ENCODE results near the gene PBX1.
A peak's percentile ranks its signal among the peaks of the same experiment; 100 is the strongest.

Gene PBX1

DNA sequence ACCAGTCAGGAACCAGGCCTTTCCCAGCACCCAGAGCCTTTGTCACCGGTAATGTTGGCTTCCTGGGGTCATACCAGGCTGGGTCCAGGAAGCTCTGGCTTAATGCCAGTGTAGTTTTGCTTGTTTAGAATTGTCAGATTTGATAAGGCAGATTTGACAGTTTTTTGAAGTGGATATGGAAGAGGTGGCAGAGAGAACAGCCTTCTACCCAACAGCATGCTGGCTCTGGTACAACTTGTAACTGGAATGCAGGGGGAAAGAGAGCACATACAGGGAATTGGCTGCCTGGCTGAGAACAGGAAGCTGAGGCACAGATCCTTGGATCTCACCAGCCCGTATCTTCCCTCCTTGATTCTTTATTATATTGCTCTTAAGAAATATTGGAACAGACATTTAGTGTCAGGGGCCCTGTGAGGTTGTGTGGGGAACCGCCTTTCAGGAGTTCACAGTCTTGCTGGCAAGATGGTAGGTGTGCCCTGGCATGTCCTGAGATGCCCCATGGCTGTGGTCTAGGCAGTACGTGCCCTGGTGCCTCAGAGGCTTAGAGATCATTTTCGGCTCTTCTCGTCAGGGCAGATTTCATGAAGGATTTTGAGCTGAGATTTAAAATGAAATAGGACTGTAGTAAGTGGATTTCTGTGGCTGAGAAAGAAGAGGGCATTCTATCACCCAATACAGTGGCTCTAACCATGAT is 227.0 kb downstream of the PBX1 start:
- no peak for DNase-seq

DNA sequence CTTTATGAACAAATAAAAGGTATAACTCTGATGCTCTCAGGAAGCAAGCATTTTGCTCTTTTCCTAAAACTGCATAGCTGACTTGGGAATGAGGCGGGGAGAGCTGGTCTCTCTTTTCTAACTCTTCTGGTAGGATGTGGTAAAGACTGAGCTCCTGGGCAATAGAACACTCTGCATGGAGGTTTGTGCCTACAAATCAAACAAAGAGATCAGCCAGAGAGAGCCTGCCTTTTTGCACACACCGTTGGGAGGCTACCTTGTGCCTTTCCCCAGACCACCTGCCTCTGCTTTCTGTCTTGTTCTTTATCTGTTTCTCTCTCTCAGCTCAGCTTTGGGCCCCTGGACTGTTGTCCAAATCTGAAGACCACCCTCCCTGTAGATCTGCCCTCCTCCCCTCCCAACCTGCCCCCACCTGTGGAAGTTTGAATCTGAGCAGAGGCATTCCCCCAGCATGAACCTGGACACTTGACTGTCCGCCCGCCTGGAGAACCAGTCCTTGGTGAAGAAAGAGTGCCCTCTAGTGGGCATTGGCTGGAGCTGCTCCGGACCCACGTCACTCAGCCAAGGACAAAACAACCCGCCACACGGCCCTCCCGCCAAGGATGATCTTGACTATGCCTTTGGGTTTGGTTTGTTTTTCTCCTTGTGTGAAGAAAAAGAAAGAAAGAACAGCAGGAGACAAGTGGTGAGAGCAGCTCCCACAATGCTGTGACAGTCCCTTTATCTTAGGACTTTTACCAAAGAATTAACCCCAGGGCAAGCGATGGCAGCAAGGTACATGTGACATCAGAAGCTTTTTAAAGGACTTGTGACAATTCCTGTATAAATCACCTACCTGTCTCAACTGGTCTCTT is 228.2 kb downstream of the PBX1 start:
- DNase-seq = peak; percentile 87 to 91

DNA sequence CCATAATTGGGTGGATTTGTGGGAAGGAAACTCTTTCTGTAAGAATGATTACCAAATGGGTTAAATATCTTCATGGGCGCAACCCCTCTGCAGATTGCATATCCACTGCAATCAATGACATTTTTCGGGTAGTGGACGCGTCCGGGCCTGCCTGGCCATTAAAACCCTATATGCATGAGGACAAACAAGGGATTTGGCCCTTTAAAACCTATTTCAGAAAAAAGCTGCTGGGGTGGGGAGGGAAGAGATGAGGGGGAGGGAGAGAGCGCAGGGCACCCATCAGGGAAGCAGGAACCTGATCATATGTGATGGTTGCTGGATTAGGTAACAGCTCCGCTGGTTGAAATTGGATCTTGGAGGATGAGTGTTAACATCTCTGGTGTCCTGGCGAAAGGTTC is 228.8 kb downstream of the PBX1 start:
- DNase-seq = peak; percentile 63 to 67

DNA sequence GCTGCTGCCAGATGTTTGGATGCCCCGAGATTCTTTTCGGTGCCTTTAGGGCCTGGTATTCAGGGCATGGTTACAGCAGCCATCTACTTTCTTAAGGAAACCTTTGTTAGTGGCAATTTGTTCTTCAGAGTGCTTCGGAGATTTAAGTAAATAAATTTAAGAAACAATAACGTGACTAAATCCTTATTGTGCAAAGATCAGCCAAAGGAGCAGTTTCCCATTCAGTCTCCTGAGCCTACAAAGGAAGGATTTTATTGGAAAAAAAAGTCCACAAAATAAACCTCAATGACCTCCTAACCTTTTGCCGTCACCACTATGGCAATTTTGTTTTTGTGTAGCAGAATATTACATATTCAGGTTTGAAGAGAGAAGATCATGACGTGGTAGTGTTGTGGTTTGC is 231.1 kb downstream of the PBX1 start:
- no peak for DNase-seq

DNA sequence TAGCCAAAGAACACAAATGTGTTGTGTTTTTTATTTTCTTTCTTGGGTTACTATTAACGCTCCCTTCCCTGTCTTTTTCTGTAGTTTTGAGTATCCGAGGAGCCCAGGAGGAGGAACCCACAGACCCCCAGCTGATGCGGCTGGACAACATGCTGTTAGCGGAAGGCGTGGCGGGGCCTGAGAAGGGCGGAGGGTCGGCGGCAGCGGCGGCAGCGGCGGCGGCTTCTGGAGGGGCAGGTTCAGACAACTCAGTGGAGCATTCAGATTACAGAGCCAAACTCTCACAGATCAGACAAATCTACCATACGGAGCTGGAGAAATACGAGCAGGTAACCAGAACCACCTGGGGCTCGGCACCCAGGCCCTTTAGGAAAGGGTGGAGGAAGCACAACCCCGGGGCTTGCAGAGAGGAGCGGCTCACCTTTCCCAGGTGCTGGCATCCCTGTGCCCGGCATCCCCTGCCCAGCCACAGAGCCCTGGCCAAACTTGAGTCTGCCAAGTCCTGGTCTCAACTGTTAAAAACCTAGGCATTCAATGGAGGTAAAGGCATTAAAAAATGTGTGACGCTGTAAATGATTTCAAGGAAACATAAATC is 233.5 kb downstream of the PBX1 start:
- no peak for DNase-seq

DNA sequence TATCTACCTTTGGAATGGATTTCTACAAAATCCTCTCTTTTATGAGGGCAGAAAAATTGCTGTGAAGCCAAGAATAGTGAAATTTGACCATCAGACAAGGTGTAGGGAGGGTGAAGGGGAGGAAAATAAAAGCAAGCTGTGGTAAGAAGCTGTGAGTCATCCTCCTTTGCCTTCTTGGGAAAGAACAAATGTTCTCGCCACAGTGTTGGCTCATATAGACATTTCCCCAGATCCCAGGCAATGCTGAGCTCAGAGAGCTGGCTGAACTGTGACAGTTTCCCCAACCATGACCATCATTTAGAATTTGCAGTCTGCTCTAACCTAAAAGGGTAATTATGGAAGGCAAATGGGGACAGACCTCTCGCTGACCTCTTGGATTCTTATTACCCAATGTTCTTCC is 235.4 kb downstream of the PBX1 start:
- DNase-seq = no peak

DNA sequence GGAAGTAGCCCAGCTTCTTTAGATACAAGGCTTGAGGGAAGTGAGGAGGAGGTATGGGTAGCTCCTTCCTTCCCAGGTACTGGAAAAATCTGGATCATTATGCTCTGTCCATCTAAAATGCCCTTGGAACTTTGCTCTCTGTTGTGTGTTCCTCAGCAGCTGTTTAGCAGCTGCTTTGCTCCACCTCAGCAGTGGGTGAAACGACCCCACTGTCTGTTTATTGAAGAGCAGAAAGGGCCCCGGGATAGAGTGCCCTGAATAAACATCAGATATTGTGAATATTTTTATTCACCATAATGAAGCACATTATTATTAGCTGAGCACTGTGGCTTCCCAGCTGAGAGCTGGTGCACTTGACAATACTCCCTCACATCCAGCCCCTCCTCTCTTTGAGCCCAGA is 237.9 kb downstream of the PBX1 start:
- DNase-seq = no peak

DNA sequence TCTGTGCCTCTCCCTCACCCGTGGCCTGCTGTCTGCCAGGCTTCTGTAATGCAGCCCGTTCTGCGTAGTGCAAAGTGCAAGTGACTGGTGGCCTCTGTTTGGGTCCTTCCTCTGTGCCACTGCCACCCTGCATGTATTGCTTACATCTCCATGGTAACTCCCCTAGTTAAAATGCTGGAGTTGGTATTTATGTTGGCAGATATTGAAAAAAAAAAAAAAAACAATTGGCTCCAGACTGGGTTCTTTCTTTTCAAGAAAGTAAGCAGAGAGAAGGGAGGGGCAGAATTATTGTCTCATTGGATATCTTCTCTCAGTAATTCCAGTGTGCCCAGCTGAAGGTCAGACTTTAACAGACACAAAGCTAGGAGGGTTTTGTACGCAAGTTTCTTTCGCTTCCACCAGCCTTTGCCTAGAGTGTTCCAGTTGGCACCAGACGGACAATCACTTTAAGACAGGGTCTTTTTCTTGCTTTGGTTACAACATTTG is 242.3 kb downstream of the PBX1 start:
- DNase-seq = no peak

DNA sequence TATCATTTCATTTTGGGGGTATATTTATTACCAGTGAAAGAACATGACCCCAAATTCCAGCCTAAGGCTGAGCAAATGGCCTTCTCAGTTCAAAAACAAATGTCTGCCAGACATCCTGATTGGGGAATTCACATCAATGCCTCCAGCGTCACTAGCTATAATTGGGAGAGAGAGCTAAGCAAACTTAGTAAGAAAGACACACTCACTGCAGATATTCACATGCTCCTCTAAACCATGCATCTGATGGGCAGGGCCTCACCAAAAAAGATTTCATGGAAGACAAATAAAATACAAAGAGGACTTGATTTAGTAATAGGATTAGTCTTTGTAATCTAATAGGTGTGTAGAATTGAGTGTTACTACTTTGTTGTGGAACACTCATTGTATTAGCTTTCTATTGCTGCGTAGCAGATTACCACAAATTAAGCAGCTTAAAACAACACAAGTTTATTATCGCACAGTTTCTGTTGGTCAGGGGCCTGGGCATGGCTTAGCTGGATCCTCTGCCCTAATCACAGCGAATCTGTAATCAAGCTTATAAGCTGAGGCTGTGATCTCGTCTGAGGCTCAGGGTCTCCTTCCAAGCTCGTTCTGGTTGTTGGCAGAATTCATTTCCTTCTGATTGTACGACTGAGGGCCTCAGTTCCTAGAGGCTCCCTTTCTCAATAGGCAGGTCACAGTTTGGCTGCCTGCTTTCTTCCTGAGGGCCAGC is 243.0 kb downstream of the PBX1 start:
- DNase-seq = no peak

DNA sequence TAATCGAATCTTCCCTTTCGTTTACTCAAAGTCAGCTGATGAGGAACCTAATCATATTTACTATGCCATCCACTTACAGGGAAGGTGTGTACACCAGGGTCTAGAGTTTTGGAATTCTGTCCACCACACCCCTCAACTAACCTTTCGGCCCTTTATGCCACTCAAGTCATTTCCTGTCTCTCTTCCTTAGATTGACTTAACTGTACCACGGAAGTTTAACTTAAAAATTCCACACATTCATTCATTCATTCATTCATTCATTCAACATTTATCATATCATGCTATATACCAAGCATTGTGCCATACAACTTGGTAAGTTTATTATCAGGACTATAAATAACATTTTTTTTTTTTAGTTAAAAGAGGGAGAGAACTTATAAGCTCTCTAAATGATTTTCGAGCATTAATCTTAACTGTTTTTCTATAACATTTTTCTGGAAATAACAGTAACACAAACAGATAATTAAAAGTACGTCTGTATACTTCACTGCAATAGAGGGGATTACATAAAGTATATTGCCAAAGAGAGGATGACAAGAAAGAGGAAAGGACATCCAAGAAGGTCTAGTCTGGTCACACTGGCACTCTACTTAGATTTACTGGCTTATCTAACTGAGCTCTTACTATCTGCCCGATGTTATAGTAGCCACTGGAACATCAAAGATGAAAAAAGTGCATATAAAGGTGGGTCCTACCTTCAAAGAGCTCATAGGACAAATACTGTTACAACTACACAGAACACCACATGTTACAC is 243.7 kb downstream of the PBX1 start:
- DNase-seq = no peak

DNA sequence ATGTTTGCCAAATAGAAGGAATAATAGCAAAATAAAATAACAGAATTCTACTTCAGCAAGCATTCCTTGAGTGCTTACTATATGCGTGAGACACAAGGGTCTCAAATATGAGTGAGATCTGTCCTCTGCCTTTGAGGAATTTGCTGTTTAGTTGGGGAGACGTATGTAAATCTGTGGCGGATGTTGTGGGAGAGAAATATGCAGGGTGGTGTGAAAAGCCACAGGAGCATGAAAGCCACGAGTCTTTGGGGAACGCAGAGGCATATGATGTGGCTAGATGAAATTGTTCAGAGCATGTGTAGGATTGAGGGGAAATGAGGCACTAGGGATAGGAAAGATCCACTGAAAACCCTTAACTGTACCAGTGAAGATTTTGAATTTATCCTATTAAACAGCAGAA is 244.4 kb downstream of the PBX1 start:
- DNase-seq = no peak

DNA sequence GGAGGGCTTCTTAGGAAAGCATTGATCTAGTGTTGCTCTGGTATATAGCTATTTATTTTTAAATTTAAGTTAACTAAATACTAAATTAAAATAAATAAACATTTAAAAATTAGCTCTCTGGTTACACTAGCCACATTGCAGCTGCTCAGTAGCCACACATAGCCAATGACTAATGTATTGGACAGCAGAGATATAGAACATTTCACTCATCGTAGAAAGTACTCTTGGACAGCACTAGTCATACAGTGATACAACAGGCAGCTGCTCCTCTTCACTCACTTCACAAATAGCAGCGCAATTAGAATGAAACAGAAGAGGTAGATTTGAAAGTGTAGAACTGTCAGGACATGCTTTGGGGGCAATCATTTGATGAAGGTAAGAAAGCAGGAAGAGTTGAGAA is 245.4 kb downstream of the PBX1 start:
- no peak for DNase-seq

DNA sequence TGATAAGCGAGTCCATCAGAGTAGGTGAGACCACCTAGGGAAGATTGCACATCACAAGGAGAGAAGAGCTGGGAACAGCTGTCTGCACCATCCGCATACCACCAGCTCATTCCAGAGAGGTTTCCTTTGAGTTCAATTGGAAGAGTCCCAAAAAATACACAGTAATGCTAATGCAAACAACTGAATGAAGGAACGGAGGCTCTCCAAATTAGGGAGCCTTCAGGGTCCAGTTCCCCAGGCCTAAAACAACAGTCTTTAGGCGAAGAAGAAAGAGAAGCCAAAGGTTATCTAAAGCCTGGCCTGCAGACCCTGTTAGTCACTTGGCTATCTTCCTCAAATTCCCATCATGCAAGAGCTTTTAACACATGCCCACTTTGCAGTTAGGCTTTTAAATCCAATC is 246.4 kb downstream of the PBX1 start:
- no peak for DNase-seq

DNA sequence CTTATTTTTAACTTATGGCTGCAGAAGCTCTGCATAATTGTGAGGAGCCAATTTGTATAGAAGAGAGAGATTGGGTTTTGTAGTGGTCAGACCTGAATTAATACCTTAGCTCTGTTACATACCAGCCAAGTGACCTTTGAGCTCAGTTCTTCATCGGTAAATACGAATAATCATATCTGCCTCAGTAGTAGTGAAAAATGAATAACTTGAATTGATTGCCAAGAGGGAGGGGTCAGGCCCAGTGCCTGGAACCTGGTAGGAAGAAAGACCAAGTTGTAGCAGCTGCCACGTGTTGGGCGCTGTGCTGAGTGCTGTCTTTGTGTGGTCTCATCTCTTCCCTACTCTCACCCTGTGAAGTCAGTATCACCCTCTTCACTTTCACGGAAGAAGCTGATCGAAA is 247.5 kb downstream of the PBX1 start:
- DNase-seq = no peak

DNA sequence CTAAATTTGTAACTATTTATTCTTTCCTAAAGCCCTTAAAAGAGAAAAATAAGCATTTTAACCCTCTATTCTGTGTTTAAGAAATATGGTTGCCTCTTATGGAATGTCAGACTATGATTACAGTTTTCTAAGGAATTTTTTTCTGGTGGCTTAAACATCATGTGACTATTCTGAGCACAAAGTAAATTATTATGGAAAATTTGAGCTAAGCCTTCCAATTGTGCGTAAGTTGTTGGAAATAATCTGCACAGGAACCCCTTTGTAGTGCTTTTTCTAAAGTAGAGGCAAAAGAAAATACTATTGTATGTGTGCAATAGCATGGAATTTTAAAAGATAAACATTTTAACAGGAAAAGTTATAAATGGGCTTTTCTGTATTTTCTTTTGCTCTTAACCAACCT is 254.8 kb downstream of the PBX1 start:
- no peak for DNase-seq

DNA sequence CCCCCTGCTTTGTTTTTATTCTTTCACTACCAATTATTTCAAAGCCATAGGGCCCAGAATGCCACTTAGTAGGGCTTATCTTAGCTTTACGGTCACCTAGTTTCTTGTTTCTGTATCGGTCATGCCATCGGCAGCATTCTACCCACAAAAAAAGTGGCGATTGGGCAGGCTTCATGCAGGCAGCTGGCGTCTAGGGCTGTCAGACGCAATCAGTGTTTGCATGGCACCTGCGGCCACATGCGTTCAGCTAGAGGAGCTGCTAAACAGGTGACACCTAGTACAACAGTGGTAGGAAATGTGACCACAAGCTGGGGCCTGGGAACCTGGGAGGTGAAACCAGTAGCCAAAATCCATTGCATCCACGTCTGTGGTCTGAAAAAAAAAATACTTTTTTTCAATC is 262.7 kb downstream of the PBX1 start:
- DNase-seq = no peak

DNA sequence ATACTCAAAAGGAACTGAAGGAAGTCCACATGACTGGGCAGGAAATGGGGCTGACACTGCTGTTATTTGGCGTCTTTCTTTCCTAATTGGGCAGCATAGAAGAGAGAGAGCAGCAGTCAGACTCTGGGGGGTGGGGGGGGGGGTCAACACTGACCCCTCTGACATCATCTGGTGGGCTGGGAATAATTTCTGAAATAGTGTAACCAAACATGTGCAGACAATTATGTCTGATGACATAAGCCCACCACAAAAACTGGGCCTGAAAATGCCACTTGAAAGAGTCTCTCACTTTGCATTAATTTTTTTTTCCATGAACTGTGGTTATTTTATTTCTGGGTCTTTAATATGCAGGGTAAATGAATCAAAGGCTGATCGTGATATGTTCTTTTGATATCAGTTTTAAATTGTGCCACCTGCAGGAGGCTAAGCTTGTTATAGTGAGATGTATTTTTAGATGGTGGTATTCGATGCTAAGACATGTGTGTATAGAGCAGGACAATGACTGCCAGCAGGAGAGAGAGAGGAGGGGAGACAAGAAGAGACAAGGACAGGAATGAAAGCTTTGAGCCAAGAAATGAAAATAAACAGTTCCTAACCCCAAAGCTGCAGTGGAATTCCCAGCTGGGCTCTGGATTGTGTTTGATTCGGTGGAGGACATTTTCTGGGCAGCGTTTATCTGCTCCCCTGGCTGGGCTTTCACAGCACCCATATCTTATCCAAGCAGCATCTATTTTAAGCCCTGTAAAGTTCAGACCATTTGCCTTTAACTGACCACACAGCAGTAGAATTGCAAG is 264.7 kb downstream of the PBX1 start:
- DNase-seq = no peak

DNA sequence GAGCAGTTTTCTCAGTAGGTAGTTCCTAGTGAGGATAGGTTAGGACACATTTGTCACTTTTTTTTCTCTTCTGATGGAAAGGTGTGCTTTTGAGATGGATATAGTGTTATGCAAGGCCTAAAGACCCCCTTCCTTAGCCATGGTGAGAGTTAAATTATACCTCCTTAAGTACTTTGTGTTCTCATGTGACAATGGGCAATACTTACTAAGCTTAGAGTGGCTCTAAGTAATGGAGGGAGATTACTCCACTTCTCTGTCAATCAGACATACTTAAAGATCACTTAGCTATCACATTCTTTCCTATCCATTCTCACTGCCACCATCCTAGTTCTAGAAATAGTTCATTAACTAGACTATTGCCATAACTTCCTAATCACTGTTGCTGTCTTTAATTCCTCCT is 265.6 kb downstream of the PBX1 start:
- no peak for DNase-seq

DNA sequence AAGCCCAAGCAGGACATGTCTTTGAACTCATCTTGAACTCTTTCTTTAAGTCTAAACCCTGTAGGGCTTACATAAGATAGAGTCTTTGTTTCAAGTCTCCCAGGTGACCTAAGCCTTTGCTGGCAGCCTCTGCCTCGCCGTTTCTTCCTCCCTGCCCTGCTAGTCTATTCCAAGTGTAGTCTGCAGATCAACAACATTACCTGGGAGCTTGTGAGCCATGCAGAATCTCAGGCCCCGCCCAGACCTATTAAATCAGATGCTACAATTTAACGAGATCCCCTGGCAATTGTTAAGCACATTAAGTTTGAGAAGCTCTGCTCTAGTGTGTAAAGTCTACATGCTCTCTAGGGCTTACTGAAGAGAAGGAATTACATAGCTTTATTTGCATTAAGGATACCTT is 271.6 kb downstream of the PBX1 start:
- no peak for DNase-seq

DNA sequence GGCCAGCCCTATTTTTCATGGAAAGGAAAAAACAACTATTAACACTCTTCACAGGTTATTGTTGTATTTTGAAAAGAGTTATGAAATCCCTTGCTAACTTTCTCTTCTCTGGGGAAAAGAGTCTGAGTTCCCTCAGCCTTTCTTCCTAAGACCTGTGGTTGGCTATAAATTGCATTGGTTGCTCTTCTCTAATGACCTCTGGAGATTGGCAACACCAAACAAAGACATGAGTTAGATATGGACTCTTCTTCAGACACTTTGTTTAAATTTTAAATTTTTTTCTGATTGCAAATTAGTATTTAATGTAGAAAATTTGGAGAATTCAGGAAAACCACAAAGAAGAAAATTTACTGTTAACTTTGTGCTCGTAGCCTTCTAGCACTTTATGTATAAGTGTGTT is 275.7 kb downstream of the PBX1 start:
- no peak for DNase-seq

DNA sequence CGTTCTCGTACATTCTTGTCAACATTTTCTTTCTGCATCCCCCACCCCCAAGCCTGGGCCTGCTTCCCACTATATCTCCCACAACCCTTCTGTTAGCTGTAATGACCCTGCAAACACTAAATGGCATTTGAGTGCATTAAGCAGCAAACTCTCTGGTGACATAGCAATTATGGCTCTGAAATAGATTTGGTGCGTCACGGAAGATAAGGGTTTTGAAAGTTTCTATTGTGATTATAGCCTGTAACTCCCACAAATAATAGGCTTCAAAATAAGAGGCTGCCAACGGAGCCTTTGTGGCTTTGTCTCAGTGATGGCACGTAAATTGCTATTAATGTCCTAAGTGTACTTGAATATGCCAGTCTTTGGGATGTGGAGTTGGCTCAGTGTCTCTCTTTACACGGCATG is 277.6 kb downstream of the PBX1 start:
- no peak for DNase-seq

DNA sequence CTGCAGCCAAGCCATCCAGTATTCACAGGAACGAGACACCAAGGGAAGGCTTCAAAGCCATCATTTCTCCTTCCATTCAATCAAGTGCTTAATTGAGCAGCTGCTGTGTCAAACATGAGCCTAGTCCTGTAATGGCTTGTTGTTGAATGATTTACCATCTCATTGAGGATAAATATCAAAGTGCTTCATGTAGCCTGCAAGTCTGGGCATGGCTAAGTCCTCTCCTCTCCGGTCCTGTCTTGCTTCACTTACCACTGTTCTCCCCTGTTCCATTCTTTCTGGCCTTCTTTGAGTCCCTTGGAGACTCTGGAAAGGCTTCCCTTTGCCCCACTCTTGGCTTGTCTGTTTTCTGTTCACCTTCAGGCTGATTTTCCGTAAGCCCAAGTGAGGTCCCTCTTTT is 279.8 kb downstream of the PBX1 start:
- DNase-seq = no peak
